SJCRH30 (cell line): ENCODE measurements around the gene VIPR2. TPM values are rescaled to one million over a fixed set of nuclear protein-coding genes. Genes with fewer than 3 reads are reported as not detected.
"Not testable (repeated sequence)": the region's sequence is repeated elsewhere in the genome, so short reads cannot be mapped to it uniquely, and the experiment has no call there.

ENCODE experiments used
- DNase-seq, 2 experiments: peaks; one replicate each; pipeline ENCODE4 v3.0.0-alpha.2; 2015 to 2020
- H3K27ac ChIP-seq: fragments of 250-450 bp; sonication (Bioruptor Pico); 2 replicates; pipeline ENCODE4 v1.5.1; 2020; ENCODE audit warnings: mild to moderate bottlenecking, moderate library complexity
- H3K27me3 ChIP-seq: fragments of 250-450 bp; sonication (Bioruptor Pico); 2 replicates; pipeline ENCODE4 v1.5.1; 2020; ENCODE audit warnings: mild to moderate bottlenecking, moderate library complexity
- H3K36me3 ChIP-seq: fragments of 250-450 bp; sonication (Bioruptor Pico); 2 replicates; pipeline ENCODE4 v1.5.1; 2020; ENCODE audit warnings: mild to moderate bottlenecking, moderate library complexity
- H3K4me1 ChIP-seq: fragments of 250-450 bp; sonication (Bioruptor Pico); 2 replicates; pipeline ENCODE4 v1.5.1; 2020; ENCODE audit warnings: mild to moderate bottlenecking, moderate library complexity
- H3K4me3 ChIP-seq: fragments of 250-450 bp; sonication (Bioruptor Pico); 2 replicates; pipeline ENCODE4 v1.5.1; 2020; ENCODE audit warnings: mild to moderate bottlenecking, moderate library complexity
- H3K9me3 ChIP-seq: fragments of 250-450 bp; sonication (Bioruptor Pico); replicated peaks from 2 replicates; pipeline ENCODE4 v1.5.1; 2020; ENCODE audit warnings: mild to moderate bottlenecking, moderate library complexity
- total RNA-seq: library from RNA; depleted of rRNA; stranded (reverse); fragments of >200 nt; shearing (Covaris generic); gene quantifications from 2 replicates; pipeline ENCODE4 v1.2.3, GENCODE V29; 2014

VIPR2 gene
- total RNA-seq, 1 experiment from 2014 or later = 10.2 TPM

DNA sequence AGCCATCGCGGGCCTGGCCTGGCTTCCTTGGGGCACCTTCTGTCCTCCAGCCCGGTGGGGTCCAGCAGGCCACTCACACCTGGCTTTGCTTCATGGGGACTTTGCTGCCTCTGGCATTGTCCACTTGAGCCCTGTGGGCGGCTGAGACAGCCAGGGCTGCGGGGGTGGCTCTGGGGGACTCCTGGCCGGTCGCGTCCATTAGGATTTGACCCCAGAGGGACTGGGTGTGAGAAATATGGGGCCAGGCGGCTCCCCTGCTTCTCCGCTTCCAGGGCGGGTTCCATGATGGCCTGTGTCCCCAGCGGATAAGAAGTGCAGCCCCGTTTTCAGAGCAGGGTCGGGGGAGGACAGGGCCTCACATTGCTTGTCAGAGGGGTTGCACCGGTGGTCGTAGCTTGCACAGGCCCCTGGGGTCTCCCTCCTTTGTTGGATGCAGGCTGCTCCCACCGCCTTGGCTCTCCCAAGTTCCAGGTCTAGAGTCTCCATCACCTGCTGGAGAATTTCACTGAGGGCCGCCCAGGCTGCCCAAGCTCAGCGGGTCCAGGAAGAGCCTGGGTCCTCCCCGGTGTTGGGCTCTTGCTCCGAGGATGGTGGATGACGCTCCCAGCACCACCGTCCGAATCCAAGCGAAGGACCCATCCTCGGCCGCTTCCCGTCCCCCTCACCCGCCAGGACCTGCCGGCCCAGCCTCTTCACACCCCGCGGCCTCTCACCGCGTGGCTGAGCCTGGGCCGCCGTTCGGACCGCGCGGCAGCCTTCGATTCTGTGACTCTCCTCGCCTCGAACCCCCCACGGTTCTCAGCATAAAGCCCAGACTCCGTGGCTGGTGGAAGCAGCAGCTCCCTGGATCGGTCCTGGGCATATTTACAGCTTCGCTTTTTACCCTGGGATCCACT is 148.2 kb downstream of the VIPR2 start:
- Histone ChIP-seq H3K36me3 (no peaks in the 10 kb centered on the region), H3K27ac (no peak overlapping the region), H3K4me1 (peaks cover 6% of the 10 kb centered on the region; the same call in 1 of the 2 replicates), H3K4me3 (no peak overlapping the region), H3K27me3 (no peaks in the 10 kb centered on the region), H3K9me3 (0 out of 2 replicates have a peak, but pooled peaks cover 5% of the 10 kb centered on the region)
- no peak for DNase-seq

GRCh38 chr7:158995514-158995913 is 149.2 kb downstream of the VIPR2 start:
- DNase-seq = no peak
- Histone ChIP-seq H3K4me3 (no peak overlapping the region), H3K27me3 (no peaks in the 10 kb centered on the region), H3K4me1 (peaks cover 11% of the 10 kb centered on the region; the same call in 1 of the 2 replicates), H3K9me3 (0 out of 2 replicates have a peak, but pooled peaks cover 5% of the 10 kb centered on the region), H3K36me3 (no peaks in the 10 kb centered on the region), H3K27ac (no peak overlapping the region)

GRCh38 chr7:158994687-158995086 is 150.0 kb downstream of the VIPR2 start:
- Histone ChIP-seq H3K4me1 (peaks cover 6% of the 10 kb centered on the region; the same call in 1 of the 2 replicates), H3K9me3 (0 out of 2 replicates have a peak, but pooled peaks cover 5% of the 10 kb centered on the region), H3K27me3 (no peaks in the 10 kb centered on the region), H3K27ac (no peak overlapping the region), H3K36me3 (no peaks in the 10 kb centered on the region), H3K4me3 (no peak overlapping the region)
- no peak for DNase-seq

DNA sequence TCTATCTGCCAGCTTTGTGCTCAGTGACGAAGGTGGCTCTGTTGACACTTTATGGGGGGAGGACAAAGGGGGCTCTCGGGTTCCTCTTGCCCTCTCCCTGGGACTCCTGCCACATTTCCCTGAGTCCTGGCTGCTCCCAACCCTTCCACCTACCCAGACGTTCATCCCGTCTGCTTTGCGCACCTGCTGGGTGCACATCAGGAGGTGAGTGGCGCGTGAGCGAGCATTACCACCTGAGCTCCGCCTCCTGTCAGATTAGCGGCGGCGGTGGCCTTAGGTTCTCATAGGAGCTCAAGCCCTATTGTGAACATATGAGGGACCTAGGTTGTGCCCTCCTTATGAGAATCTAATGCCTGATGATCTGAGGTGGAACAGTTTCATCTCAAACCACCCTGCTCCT is 151.1 kb downstream of the VIPR2 start:
- H3K36me3 ChIP-seq = no peaks in the 10 kb centered on the region
- no peak overlapping the region for H3K4me3 ChIP-seq
- H3K27ac ChIP-seq = no peak overlapping the region
- H3K27me3 ChIP-seq = no peaks in the 10 kb centered on the region
- peaks cover 13% of the 10 kb centered on the region; the same call in 1 of the 2 replicates for H3K4me1 ChIP-seq
- no peak for DNase-seq
- 0 out of 2 replicates have a peak, but pooled peaks cover 5% of the 10 kb centered on the region for H3K9me3 ChIP-seq

DNA sequence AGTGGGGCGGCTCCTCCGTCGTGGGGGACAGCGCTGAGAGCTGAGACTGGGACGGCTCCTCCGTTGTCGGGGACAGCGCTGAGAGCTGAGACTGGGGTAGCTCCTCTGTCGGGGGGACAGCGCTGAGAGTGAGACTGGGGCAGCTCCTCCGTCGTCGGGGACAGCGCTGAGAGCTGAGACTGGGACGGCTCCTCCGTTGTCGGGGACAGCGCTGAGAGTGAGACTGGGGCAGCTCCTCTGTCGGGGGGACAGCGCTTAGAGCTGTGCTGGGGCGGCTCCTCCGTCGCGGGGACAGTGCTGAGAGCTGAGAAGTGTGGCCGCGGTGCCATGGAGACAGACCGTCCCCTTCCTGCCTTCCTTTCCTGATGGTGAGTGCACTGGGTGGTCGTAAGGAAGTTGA is 151.9 kb downstream of the VIPR2 start:
- no peaks in the 10 kb centered on the region for H3K36me3 ChIP-seq
- no peak overlapping the region for H3K27ac ChIP-seq
- DNase-seq = no peak
- H3K4me3 ChIP-seq = no peak overlapping the region
- H3K27me3 ChIP-seq = no peaks in the 10 kb centered on the region
- H3K9me3 ChIP-seq = 0 out of 2 replicates have a peak, but pooled peaks cover 5% of the 10 kb centered on the region
- H3K4me1 ChIP-seq = peaks cover 17% of the 10 kb centered on the region; the same call in 1 of the 2 replicates

GRCh38 chr7:158991824-158992621 is 152.6 kb downstream of the VIPR2 start:
- Histone ChIP-seq H3K4me3 (peak overlapping the region; percentile 4; the same call in 1 of the 2 replicates), H3K27me3 (no peaks in the 10 kb centered on the region), H3K4me1 (peaks cover 17% of the 10 kb centered on the region; the same call in 1 of the 2 replicates), H3K9me3 (0 out of 2 replicates have a peak, but pooled peaks cover 5% of the 10 kb centered on the region), H3K36me3 (no peaks in the 10 kb centered on the region), H3K27ac (no peak overlapping the region)
- peak in 1 of 2 experiments; percentile 42 for DNase-seq

- Histone ChIP-seq H3K9me3 (peaks cover 6% of the 10 kb centered on the region; the same call in 1 of the 2 replicates), H3K27ac (no peak overlapping the region), H3K36me3 (no peaks in the 10 kb centered on the region), H3K27me3 (no peaks in the 10 kb centered on the region), H3K4me3 (no peak overlapping the region), H3K4me1 (peaks cover 17% of the 10 kb centered on the region; the same call in 1 of the 2 replicates)
- DNase-seq = peak; percentile 69 to 86
Measured at GRCh38 chr7:158988996-158989395, 155.7 kb downstream of the VIPR2 start.

DNA sequence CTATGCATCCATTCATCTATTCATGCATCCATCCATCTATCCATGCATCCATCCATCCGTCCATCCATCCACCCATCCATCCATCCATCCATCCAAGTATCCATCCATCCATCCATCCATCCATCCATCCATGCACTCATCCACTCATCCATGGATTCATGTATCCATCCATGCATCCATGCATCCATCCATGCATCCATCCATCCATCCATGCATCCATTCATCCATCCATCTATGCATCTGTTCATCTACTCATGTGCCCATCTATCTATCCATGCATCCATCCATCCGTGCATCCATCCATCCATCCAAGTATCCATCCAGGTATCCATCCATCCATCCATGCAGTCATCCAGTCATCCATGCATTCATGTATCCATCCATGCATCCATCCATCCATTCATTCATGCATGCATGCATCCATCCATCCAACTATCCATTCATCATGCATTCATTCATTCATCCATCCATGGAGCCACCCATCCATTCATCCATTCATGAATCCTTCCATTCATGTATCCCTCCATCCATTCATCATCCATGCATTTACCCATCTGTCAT is 156.3 kb downstream of the VIPR2 start:
- H3K27ac ChIP-seq = no peak overlapping the region
- H3K9me3 ChIP-seq = peaks cover 5% of the 10 kb centered on the region
- DNase-seq = no peak
- H3K36me3 ChIP-seq = no peaks in the 10 kb centered on the region
- H3K4me3 ChIP-seq = no peak overlapping the region
- H3K27me3 ChIP-seq = no peaks in the 10 kb centered on the region
- H3K4me1 ChIP-seq = peaks cover 17% of the 10 kb centered on the region; the same call in 1 of the 2 replicates

DNA sequence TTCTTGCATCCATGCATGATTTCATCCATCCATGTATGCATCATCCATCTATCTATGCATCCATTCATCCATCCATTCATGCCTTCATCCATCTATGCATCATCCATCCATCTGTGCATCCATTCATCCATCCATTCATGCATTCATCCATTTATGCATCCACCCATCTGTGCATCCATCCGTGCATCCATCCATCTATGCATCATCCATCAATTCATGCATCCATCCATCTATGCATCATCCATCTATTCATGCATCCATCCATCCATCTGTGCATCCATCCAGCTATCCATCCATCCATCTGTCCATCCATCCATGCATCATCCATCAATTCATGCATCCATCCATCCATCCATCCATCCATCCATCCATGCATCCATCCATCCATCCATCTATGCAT is 157.0 kb downstream of the VIPR2 start:
- peaks cover 12% of the 10 kb centered on the region for H3K9me3 ChIP-seq
- H3K4me3 ChIP-seq = no peak overlapping the region
- peaks cover 17% of the 10 kb centered on the region; the same call in 1 of the 2 replicates for H3K4me1 ChIP-seq
- H3K27me3 ChIP-seq = no peaks in the 10 kb centered on the region
- H3K27ac ChIP-seq = no peak overlapping the region
- no peak for DNase-seq
- no peaks in the 10 kb centered on the region for H3K36me3 ChIP-seq

DNA sequence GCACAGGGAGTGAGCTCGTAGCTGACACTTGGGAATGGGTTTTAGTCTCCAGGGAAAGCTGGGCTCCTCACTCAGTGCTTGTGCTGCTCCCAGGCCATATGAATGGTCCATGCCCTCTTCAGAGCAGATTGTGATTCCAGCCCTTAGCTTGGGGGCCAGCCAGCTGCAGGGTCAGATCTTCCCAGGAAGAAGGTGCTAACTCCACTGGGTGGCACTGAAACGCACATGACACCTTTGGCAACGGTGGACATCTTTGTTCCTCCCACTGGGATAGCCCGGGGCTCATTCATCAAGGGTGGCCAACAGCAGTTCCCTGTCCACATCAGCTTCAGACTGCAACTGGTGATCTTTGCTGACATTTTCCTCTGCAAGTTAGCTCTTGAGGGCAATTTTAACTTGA is 159.1 kb downstream of the VIPR2 start:
- peaks cover 19% of the 10 kb centered on the region for H3K9me3 ChIP-seq
- peaks cover 11% of the 10 kb centered on the region; the same call in 1 of the 2 replicates for H3K4me1 ChIP-seq
- no peak overlapping the region for H3K27ac ChIP-seq
- no peaks in the 10 kb centered on the region for H3K27me3 ChIP-seq
- no peak overlapping the region for H3K4me3 ChIP-seq
- no peak for DNase-seq
- H3K36me3 ChIP-seq = no peaks in the 10 kb centered on the region

DNA sequence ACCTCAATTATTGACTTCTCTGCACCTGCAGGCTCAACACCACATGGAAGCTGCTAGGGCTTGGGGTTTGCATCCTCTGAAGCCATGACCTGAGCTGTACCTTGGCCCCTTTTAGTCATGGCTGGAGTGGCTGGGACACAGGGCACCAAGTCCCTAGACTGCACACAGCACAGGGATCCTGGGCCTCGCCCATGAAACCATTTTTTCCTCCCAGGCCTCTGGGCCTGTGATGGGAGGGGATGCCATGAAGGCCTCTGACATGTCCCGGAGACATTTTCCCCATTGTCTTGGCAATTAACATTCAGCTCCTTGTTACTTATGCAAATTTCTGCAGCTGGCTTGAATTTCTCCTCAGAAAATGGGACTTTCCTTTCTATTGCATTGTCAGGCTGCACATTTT is 160.7 kb downstream of the VIPR2 start:
- H3K4me1 ChIP-seq, H3K27ac ChIP-seq, DNase-seq, H3K36me3 ChIP-seq, H3K27me3 ChIP-seq, H3K4me3 ChIP-seq: not testable (repeated sequence)
- peaks cover 19% of the 10 kb centered on the region for H3K9me3 ChIP-seq

- not testable (repeated sequence) for H3K4me3 ChIP-seq, H3K4me1 ChIP-seq, H3K36me3 ChIP-seq, DNase-seq, H3K27me3 ChIP-seq, H3K27ac ChIP-seq
- peaks cover 19% of the 10 kb centered on the region for H3K9me3 ChIP-seq
Measured at GRCh38 chr7:158982080-158982479, 162.6 kb downstream of the VIPR2 start.

DNA sequence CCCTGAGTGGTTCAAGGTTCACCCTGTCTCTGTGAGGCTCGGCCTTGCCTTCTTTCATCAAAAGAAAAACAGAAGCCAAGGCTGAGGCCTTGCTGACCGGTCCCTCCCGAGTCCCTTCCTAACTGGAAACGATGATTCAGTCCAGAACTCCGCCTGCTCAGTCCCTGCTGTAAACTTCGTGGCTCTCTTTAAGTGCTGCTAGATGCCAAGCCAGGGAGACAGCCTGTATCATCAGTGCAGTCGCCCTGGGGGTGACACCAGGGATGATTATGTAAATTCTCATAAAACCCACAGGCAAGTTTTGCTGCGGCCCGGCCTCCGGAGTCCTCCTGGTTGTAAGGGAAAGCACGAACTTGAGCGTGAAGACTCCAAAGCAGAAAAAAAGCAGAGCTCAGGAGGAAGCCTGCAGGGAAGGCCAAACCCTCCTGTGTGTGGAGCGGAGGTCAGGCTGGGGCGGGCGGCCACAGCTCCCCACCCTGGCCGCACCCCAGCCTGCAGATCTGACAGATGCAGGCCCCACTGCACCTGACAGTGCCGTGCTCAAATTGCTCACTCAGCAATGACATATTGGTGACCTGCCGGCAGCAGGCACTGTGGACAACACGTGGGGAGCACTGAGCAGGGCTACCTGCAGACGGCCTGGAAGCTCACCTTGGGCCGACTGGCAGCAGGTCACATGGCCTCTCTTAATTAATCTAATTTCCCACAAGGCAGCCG is 164.9 kb downstream of the VIPR2 start:
- Histone ChIP-seq H3K9me3 (peaks cover 18% of the 10 kb centered on the region), H3K36me3 (no peaks in the 10 kb centered on the region), H3K4me3 (no peak overlapping the region), H3K27me3 (no peaks in the 10 kb centered on the region), H3K27ac (no peak overlapping the region), H3K4me1 (peaks cover 16% of the 10 kb centered on the region)
- no peak for DNase-seq

- no peak for DNase-seq
- H3K9me3 ChIP-seq = peaks cover 16% of the 10 kb centered on the region
- H3K27me3 ChIP-seq = no peaks in the 10 kb centered on the region
- no peaks in the 10 kb centered on the region for H3K36me3 ChIP-seq
- H3K4me1 ChIP-seq = peaks cover 16% of the 10 kb centered on the region
- no peak overlapping the region for H3K4me3 ChIP-seq
- H3K27ac ChIP-seq = no peak overlapping the region
Measured at GRCh38 chr7:158979023-158979529, 165.6 kb downstream of the VIPR2 start.
